ENCODE measurements around the gene SRP68. TPM values are rescaled to one million over a fixed set of nuclear protein-coding genes. Genes with fewer than 3 reads are reported as not detected.

SRP68 gene
- total and polyA plus RNA-seq, 9 of the 15 experiments (the other 6 are each of a cell fraction or from before 2014, with no cell fraction given) = 29.4 to 92.6 (median 36.2) TPM

- peak; percentile 68; the same call in 1 of the 2 replicates for TF ChIP-seq NR1H2 (CRISPR knock-in tag; IDR thresholded peaks at IDR 0.05)
- TF ChIP-seq KAT7 (CRISPR knock-in tag; IDR thresholded peaks at IDR 0.05; ENCODE audit: borderline replicate concordance) = peak; percentile 96; the same call in 1 of the 2 replicates
- TF ChIP-seq ZNF134 (CRISPR knock-in tag; conservative IDR thresholded peaks at IDR 0.05) = no peak
- peak; percentile 9 for TF ChIP-seq ZFP36 (IDR thresholded peaks at IDR 0.05; ENCODE audit: low read depth, low read length, partially characterized antibody)
- no peak for TF ChIP-seq RFX7 (CRISPR knock-in tag; IDR thresholded peaks at IDR 0.05)
- peak; percentile 61; the same call in 1 of the 2 replicates for TF ChIP-seq NR3C1 (CRISPR knock-in tag; IDR thresholded peaks at IDR 0.05)
- TF ChIP-seq CBX3 (IDR thresholded peaks at IDR 0.05; ENCODE audit: borderline replicate concordance in 1 of 2, low read length in 2 of 2) = peak in 1 of 2 experiments; percentile 25; a peak in 1 of 3 replicates
- TF ChIP-seq, protein P1, sequence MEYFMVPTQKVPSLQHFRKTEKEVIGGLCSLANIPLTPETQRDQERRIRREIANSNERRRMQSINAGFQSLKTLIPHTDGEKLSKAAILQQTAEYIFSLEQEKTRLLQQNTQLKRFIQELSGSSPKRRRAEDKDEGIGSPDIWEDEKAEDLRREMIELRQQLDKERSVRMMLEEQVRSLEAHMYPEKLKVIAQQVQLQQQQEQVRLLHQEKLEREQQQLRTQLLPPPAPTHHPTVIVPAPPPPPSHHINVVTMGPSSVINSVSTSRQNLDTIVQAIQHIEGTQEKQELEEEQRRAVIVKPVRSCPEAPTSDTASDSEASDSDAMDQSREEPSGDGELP (CRISPR knock-in tag; IDR thresholded peaks at IDR 0.05; ENCODE audit: borderline replicate concordance) = peak; percentile 86; the same call in 1 of the 2 replicates
- no peak for TF ChIP-seq ZNF445 (CRISPR knock-in tag; IDR thresholded peaks at IDR 0.05; ENCODE audit: low read depth)
- TF ChIP-seq, protein P2, sequence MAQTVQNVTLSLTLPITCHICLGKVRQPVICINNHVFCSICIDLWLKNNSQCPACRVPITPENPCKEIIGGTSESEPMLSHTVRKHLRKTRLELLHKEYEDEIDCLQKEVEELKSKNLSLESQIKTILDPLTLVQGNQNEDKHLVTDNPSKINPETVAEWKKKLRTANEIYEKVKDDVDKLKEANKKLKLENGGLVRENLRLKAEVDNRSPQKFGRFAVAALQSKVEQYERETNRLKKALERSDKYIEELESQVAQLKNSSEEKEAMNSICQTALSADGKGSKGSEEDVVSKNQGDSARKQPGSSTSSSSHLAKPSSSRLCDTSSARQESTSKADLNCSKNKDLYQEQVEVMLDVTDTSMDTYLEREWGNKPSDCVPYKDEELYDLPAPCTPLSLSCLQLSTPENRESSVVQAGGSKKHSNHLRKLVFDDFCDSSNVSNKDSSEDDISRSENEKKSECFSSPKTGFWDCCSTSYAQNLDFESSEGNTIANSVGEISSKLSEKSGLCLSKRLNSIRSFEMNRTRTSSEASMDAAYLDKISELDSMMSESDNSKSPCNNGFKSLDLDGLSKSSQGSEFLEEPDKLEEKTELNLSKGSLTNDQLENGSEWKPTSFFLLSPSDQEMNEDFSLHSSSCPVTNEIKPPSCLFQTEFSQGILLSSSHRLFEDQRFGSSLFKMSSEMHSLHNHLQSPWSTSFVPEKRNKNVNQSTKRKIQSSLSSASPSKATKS (CRISPR knock-in tag; IDR thresholded peaks at IDR 0.05) = no peak
- TF ChIP-seq E2F3 (CRISPR knock-in tag; IDR thresholded peaks at IDR 0.05) = peak; percentile 23; the same call in 1 of the 2 replicates
- peak; percentile 46 for TF ChIP-seq PML (IDR thresholded peaks at IDR 0.05; ENCODE audit: low read length)
- TF ChIP-seq GTF2E2 (tag; IDR thresholded peaks at IDR 0.05) = peak; percentile 91
- peak; percentile 74 for TF ChIP-seq GABPB1 (CRISPR knock-in tag; IDR thresholded peaks at IDR 0.05)
- TF ChIP-seq XRCC3 (IDR thresholded peaks at IDR 0.05) = no peak
- no peak for TF ChIP-seq ZEB2 (IDR thresholded peaks at IDR 0.05)
- peak; percentile 82 for TF ChIP-seq HMGXB4 (CRISPR knock-in tag; IDR thresholded peaks at IDR 0.05)
- no peak for TF ChIP-seq ZNF124 (CRISPR knock-in tag; IDR thresholded peaks at IDR 0.05)
- no peak for TF ChIP-seq SMAD1 (IDR thresholded peaks at IDR 0.05; ENCODE audit: low read depth, low read length, partially characterized antibody)
- no peak for TF ChIP-seq PKNOX1 (IDR thresholded peaks at IDR 0.05)
- TF ChIP-seq ZBTB1 (CRISPR knock-in tag; IDR thresholded peaks at IDR 0.05; ENCODE audit: borderline replicate concordance, low read depth) = peak; percentile 77; the same call in 1 of the 2 replicates
- peak; percentile 73 to 96 (median 95) for TF ChIP-seq YY1 (IDR thresholded peaks at IDR 0.05; ENCODE audit: borderline replicate concordance in 1 of 3, control insufficient read depth in 1 of 3, extremely low read depth in 1 of 3, insufficient read depth in 3 of 3, insufficient read length in 1 of 3, insufficient replicate concordance in 2 of 3, low read depth in 1 of 3, low read length in 2 of 3)
These were observed at the start of gene SRP68 (continued) for GRCh38 chr17:76072148-76072858.
